HepG2 (cell line): ENCODE data around the gene FMO3.

Experiments
- CTCF ChIP-seq: sonication (generic); formaldehyde crosslinking; IDR thresholded peaks from 2 replicates; pipeline ENCODE4 v1.5.0; 2020; ENCODE audit warnings: mild to moderate bottlenecking, missing genetic modification reagents, moderate library complexity
- EP300 ChIP-seq, 3 experiments: sonication (generic) in 1 of 3; formaldehyde crosslinking in 1 of 3; IDR thresholded peaks; 2 replicates each; pipeline versions ENCODE4 v1.5.1 to v1.6.1; 2011 to 2020; ENCODE audit warnings: low read depth in 2 of 3, low read length in 2 of 3, borderline replicate concordance in 1 of 3, improper control_type of control experiment in 1 of 3, mild to moderate bottlenecking in 1 of 3, missing genetic modification reagents in 1 of 3, moderate library complexity in 1 of 3
- HCFC1 ChIP-seq: fragments of 150-350 bp; IDR thresholded peaks from 2 replicates; pipeline ENCODE4 v1.6.1; 2014; ENCODE audit warnings: low read depth, low read length
- HDAC2 ChIP-seq: sonication (generic); formaldehyde crosslinking; IDR thresholded peaks from 2 replicates; pipeline ENCODE4 v1.4.0; 2020; ENCODE audit warnings: missing genetic modification reagents
- JUND ChIP-seq: sonication (generic); formaldehyde crosslinking; IDR thresholded peaks from 2 replicates; pipeline ENCODE4 v1.8.0; 2022; ENCODE audit warnings: mild to moderate bottlenecking, missing genetic modification reagents
- NFIC ChIP-seq: IDR thresholded peaks from 2 replicates; pipeline ENCODE4 v1.6.1; 2012; ENCODE audit warnings: mild to moderate bottlenecking, low read length, inconsistent platforms
- RBAK ChIP-seq: sonication (generic); formaldehyde crosslinking; IDR thresholded peaks from 2 replicates; pipeline ENCODE4 v1.5.1; 2020; ENCODE audit warnings: mild to moderate bottlenecking, missing genetic modification reagents
- RFX5 ChIP-seq: IDR thresholded peaks from 2 replicates; pipeline ENCODE4 v1.6.1; 2011; ENCODE audit warnings: low read depth, low read length, improper control_type of control experiment
- SNAPC5 ChIP-seq: sonication (generic); formaldehyde crosslinking; IDR thresholded peaks from 2 replicates; pipeline ENCODE4 v1.8.1; 2023; ENCODE audit warnings: mild to moderate bottlenecking, missing genetic modification reagents, borderline replicate concordance
- TAF1 ChIP-seq: sonication (generic); formaldehyde crosslinking; IDR thresholded peaks from 2 replicates; pipeline ENCODE4 v1.4.0; 2020; ENCODE audit warnings: missing genetic modification reagents
- TCF7 ChIP-seq: sonication (generic); IDR thresholded peaks from 2 replicates; pipeline ENCODE4 v1.6.1; 2016; ENCODE audit warnings: antibody characterized with exemption, low read depth
- ZBTB43 ChIP-seq: sonication (generic); formaldehyde crosslinking; conservative IDR thresholded peaks from 2 replicates; pipeline ENCODE4 v1.4.0; 2020; ENCODE audit warnings: missing genetic modification reagents
- ZNF296 ChIP-seq: sonication (generic); formaldehyde crosslinking; conservative IDR thresholded peaks from 2 replicates; pipeline ENCODE4 v1.5.0; 2020; ENCODE audit warnings: mild to moderate bottlenecking, missing genetic modification reagents

GRCh38 chr1:171122893-171123292, 32.2 kb downstream of the FMO3 start:
- TF ChIP-seq TAF1 (CRISPR knock-in tag) = no peak
- no peak for TF ChIP-seq CTCF (CRISPR knock-in tag)
- no peak for TF ChIP-seq TCF7
- no peak for TF ChIP-seq SNAPC5 (CRISPR knock-in tag)
- TF ChIP-seq NFIC = no peak
- no peak for TF ChIP-seq ZBTB43 (CRISPR knock-in tag)
- no peak for TF ChIP-seq HDAC2 (CRISPR knock-in tag)
- no peak for TF ChIP-seq EP300 (IDR thresholded peaks at IDR 0.05; ENCODE audit: low read depth in 2 of 2, low read length in 2 of 2)
- TF ChIP-seq EP300 (CRISPR knock-in tag; IDR thresholded peaks at IDR 0.05; ENCODE audit: borderline replicate concordance) = no peak
- no peak for TF ChIP-seq RFX5
- TF ChIP-seq ZNF296 (CRISPR knock-in tag) = no peak
- TF ChIP-seq JUND (CRISPR knock-in tag) = no peak
- TF ChIP-seq HCFC1 = no peak
- no peak for TF ChIP-seq RBAK (CRISPR knock-in tag)
